HG02973 (cell line): ENCODE results near the gene KIAA0513.
A peak's percentile ranks its signal among the peaks of the same experiment; 100 is the strongest.
"Not testable (repeated sequence)": the region's sequence is repeated elsewhere in the genome, so short reads cannot be mapped to it uniquely, and the experiment has no call there.

ENCODE experiments used
- ATAC-seq: cut with Tn5 transposase; IDR thresholded peaks from one replicate; pipeline ENCODE4 v1.9.1; 2021; ENCODE audit warnings: moderate library complexity; ENCODE audit not compliant: unreplicated experiment

Gene KIAA0513

DNA sequence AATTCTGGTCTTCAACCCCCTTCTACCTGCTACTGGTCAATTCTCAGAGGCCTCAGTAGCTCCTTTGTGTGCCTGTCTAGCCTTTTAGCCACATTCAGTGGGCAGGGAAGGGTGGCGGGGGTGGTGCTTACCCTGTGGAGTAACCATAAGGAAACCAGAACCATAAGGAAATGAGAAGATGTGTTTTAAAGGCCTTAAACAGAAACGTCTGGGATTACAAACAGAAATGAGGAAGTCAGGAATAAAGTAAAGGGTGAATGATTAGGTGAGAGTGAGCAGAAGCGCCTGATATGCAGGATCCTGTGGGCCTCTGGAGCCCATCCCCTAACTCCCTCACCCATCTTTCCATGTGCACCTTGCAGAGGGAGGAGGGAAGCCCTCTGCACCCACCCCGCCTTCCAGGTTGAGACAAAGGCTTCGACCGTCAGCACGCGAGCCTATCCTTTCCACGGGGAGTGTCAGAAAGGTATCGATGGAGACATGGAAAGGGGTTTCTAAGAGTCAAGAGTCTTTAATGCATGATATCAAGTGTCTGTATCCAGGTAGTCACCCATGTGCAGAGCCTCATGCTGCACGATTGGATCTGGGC, 20.4 kb downstream of the KIAA0513 start:
- ATAC-seq, result no peak

DNA sequence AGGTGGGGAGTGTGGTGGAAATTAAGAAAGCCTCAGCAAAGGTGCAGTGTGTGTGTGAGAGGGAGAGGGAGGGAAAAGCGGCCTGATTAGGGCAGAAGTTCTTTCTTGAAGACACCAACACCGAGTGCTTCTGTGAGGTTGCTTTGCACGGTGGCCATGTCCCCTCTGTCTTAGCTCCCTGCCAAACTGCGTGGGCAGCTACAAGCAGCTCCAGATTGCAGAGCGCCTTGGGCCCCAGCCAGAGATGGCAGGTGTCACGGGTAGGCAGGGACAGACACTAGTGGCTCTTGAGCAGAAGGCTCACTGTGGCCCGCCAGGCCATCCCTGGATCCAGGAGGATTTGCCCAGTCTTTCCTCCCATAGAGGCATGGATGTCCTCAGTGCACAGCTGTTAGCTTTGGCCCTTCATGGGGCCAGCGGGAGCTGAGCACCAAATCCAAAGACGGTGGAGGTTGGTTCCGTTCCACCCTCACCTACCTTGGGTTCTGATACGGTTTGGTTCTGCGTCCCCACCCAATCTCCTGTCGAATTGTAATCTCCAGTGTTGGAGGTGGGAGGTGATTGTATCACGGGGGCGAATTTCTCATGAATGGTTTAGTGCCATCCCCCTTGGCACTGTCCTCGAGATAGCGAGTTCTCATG, 21.4 kb downstream of the KIAA0513 start:
- ATAC-seq, result no peak

DNA sequence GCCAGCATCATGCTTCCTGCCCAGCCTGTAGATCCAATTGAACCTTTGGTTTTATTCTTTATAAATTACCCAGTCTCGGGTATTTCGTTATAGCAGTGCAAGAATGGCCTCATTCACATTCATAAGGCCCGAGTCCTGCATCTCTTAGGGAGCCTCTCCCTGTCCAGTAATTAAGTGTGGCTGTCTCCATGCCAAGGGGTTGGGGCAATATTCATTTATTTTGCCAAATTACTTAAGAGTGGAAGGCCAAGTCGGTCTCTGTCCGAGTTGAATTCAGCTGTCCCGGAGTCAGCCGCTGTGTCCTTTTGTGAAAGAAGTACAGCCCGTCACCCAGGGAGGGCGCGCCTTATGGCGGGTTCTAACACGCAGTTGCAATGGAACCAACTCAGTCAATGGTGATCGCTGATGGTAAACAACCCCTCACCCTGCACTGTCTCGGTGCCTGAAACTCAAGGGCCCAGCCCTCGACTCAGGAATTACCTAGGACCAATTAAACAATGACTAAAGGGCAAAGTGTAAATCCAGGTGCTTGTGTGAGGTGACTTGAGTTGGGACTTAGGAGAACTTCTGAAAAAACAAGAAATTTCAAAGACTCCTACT, 22.2 kb downstream of the KIAA0513 start:
- no peak for ATAC-seq

DNA sequence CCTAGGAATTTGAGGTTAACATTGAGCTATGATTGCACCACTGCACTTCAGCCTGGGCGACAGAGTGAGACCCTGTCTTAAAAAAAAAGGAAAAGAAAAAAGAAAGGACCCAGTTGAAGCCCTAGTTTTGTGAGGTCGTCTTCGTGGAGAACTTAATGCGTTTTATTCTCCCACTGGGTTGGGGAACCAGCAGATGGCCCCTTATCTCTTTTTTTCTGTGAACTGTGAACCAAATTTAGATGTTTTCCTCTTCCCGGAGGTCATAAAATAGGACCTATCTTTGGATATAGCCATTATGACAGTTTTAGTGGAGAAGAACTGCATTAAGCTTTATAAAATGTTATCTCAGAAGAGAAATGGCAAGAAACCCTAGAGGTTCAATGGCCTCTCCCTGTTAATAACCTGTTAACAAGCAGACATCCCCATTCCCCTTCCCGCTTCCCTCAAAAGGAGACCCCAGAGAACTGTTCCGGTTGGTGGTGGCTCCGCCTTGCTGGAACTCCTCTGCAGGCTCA, 23.5 kb downstream of the KIAA0513 start:
- no peak for ATAC-seq

DNA sequence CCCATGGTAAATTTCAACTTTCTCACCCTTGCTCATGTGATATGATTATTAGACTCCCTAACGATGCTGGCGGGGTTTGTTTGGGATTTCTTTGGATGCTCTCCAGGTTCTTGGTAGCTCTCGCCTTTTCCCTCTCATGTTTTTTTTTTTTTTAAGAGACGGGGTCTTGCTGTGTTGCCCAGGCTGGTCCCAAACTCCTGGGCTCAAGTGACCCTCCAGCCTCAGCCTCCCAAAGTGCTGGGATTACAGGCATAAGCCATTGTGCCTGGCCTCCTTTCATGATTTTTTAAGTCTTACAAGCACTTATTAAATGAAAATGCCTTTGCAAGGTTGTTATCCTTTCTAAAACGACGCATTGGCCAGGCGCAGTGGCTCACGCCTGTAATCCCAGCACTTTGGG, 24.1 kb downstream of the KIAA0513 start:
- ATAC-seq, result no peak

DNA sequence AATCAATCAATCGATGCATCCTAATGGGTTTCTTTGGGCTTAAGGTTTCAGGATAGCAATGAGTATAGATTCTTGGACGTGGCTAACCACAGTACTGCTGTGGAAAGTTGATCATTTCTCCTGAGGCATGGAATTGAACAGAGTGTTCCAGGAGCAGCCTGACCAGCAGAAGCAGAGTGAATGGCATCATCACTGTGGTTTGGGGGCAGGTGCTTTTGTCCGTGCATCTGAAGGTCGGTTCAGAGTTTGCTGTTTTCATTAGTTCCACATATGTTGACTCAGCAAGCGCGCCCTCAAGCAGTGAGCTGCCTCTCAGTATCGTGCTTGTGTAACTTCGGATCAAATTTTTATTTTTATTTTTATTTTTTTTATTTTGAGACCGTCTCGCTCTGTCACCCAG, 24.9 kb downstream of the KIAA0513 start:
- no peak for ATAC-seq

DNA sequence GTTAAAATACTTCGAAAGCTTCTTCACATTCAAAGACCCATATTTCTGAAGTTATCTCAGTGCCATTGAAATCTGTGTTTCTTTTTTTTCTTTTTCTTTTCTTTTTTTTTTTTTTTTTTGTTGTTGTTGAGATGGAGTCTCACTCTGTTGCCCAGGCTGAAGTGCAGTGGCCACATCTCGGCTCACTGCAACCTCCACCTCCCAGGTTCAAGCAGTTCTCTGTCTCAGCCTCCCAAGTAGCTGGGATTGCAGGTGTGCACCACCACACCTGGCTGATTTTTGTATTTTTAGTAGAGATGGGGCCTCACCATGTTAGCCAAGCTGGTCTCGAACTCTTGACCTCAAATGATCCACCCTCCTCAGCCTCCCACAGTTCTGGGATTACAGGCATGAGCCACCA, 26.7 kb downstream of the KIAA0513 start:
- not testable (repeated sequence) for ATAC-seq

DNA sequence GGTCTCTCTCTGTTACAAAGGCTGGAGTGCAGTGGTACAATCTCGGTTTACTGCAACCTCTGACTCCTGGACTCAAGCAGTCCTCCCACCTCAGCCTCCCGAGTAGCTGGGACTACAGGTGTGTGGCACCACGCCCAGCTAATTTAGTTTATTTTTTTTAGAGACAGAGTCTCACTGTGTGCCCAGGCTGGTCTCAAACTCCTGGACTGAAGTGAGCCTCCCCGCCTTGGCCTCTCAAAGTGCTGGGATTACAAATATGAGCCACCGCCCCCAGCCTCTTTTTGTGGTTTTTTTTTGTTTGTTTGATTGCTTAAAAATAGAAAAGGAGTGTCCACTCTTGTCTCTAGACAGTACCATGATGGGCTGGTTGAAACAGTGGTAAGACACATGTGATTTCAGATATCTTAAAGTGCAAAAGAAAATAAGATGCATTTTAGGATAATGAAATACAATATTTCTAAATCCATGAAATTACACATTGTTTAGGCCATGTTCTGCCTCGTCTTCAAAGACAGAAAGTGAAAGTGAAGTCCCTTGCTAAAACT, 27.4 kb downstream of the KIAA0513 start:
- no peak for ATAC-seq

DNA sequence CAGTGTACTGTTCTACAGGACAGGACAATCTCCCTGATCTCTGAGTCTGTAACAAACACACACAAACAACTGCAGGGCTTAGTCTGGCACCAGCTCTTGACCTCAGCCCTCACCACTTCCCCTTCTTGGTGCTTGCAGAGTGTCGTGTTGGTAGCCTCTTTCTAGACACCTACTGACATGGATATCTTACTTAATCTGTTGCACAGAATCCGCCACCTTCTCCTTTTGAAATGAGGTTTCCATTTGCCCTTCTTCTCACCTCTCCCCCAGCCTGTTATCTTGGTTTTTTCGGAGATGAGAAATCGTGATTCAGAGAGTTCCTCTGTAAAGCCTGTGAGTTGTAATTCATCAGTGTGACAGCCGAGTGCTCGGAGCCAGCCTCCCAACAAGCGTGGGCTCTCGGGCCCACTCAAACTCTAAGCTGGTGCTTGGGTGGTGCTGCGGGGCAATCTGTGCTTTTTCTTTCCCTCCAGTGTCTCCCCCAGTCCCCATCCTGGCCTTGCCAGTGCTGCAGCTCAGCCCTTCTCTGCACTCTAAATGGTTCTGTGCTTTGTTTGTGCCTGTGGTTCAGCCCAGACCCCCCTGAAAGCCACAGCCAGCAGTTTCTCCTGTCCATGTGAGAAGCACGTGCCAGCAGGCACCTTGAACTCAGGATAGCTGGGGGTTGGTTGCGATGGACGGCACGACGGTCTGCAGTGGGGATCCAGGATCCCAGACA, 28.1 kb downstream of the KIAA0513 start:
- peak; percentile 88 for ATAC-seq

DNA sequence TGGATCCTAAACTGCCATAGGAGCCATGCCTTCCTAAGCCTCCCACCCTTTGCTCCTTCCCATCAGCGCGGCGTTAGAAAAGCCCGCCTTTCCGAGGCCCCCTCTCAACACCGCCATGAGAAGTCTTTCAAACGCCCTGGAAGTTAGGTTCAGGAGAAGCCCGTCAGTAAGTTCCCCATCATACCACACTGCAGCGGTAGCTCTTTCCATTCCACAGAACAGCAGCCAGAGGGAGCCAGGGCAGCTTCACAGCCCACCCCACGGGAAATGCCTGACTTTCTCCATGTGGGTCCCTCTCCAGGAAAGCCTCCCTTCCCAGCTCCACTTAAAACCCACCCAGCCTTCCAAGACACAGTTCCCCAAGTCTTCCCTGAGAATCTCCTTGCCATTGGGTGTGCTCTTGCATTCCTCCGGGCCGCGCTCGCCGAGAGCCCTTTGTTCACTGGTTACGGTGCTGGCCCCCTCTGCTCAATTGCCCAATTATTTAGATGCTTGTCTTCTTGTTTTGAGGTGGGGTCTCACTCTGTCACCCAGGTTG, 28.7 kb downstream of the KIAA0513 start:
- ATAC-seq, result no peak

DNA sequence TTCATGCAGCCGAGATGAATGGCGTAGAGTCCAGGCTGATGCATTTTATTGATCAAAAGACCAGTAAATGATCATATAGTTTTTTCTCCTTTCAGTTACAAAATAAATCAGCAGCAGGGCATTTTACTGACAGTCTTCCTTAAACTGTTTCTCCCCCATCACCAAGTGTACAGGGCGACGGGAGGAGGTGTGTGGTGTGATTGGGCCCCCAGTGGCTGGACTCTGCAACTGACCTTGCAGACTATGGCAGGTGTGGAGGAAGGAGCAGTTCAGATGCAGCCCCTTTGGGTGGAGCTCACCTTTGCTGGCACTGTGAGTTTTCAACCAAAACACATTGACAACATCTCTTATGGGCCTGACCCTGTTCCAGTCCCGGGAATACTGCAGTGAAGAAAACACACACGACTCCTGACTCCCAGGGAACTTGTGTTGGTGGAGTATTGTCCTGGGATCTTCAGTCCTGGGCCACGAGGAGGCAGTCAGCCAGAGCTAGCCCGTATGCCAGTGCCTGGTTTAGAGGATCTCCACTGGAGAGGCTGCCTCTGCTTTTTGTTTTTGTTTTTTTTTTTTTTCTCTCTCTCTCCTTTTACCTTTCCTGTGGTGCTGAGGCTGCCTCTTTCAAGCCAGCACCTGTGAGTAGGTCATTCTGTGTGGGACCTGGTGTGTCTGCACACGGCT, 29.8 kb downstream of the KIAA0513 start:
- no peak for ATAC-seq

DNA sequence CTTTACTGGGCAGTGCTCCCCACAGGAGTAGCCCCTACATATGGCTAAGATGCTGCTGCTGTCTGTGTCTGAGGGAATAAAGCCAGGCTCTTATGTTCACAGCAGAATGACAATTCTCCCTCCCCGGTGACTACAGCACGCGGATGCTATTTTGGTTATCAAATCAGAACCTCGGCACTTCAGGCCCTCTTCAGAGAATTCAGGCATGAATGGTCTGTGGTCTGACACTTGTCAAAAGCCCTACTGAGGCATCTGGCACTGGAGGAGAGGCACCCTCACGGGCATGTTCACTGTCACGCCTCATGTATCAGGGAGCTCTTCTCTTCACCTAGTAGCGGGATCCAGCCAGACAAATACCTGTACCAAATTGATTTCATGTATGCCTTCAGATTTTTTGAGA, 30.4 kb downstream of the KIAA0513 start:
- no peak for ATAC-seq

DNA sequence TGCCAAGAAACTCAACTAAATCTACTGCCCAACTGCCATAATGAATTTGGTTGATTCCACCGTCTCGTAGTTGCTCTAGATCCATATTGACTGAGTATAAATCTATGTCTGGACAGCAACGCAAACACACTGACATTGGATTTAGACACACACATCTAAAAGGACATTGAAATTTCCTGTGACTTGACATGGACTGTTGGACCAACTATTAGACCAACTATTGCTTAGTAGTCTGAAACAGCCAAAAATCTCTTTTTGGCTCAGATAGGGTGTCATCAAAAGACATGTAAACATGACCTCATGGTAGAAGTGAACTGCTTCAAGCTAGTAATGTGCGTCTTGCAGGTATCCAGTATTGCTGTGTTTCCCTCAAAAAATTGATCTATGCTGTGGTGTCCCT, 31.3 kb downstream of the KIAA0513 start:
- ATAC-seq, result no peak

DNA sequence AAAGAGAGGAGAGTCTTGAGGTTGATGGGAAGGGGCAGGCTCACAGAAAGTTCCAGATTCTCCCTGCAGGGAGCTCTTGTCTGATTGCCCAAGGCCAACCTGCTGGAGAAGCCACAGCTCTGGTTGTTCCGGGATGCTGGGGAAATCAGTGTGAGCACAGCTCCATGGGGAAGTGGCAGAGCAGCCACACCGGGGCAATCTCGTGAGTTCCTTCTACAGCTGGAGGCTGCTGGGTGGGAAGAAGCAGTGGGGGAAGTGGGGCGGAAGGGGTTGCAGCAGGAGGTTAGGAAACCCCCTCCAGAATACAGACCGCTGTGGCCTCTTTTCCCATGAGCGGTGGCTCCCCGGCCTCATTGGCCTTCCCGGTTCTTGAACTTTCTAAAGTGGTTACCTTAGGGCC, 34.0 kb downstream of the KIAA0513 start:
- no peak for ATAC-seq

DNA sequence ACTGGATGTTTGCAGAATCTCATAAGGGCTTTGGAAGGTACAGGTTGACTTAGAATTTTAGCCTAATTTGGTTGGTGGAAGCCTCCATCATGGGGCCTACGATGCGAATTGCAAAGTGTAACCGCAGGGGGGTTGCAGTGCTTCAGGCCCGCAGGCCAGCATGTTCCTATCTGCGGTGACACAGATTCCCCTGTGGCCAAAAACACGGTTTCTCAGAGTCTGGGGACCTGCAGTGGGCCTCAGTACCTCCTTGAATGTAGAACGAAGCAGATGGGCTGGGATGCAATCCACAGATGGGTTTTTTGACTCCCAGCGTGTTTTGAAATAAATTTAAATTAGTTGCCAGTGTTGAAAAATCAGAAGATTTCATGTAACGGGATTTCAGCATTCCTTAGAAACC, 34.7 kb downstream of the KIAA0513 start:
- ATAC-seq, result no peak

DNA sequence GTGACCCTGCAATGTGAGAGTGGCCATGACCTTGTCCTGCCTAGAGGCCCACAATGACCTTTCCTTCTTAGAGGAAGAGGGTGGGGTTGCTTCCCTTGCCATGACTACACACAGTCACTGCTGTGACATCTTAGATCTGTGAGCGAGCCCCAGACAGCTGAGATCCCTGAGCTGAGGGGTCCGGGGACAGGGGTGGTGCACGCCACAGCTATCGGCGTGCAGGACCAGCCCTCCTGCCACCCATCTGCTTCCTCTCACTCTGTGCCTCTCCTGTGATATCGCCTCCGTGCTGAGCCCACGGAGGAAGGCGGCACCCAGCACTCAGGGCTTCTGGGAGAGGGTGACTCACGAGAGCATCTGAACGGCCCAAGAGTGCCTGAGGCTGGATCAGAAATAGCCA, 35.2 kb downstream of the KIAA0513 start:
- no peak for ATAC-seq

DNA sequence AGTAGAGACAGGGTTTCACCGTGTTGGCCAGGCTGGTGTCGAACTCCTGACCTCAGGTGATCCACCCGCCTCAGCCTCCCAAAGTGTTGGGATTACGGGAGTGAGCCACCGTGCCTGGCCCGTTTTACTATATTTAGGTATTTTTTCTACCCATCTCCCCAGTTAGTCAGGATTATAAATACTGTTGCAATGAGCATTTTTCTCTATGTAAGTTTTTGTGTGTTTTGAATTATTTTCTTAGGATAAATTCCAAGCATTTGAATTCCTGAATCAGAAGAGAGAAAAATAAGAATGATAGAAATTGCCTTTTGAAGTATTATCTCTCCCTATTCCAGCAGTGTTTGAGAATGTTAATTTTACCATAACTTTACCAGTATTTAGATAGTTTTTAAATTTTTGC, 36.6 kb downstream of the KIAA0513 start:
- ATAC-seq, result no peak

DNA sequence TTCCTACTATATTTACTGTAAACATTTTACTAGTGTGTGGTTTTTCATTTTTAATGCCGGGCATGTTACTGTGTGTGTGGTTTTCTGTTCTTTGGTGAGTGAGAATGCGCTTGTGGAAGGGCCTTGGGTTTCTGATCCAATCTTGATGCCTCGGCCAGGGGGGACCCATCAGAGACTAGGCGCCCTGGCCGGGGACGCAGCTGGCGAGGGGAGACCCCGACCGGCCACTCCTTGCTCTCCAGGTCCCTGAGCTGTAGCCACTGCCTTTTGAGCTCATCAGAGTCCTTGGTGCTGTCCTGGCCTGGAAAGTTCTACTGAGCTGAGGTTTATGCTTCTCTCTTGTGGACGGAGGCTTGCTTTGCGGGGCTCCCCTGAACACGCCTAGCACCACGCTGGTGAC, 37.5 kb downstream of the KIAA0513 start:
- no peak for ATAC-seq

DNA sequence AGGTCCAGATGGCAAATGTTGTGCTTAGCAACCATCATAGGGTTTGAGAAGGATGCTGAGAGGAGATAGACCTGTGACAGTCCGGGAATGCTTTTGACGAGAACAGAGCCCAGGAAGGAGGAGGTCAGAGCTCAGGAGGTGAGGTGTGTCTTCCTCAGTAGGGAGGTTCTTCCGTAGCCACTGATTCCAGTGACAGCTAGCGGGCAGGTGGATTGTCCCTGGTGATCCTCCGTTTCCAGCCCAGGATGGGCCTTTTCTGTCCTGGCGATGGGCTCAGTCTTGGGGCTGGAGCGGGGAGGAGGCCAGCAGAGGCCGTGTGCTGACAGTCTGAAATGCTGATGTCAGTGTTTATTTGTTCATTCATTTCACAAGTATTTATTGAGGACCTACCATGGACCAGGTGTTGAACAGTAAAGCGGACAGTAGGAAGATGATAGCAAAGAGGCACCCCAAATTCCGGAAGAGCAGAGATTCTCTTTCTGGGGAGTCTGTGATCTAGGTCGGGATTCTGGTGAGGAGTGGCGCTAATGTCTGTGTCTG, 38.8 kb downstream of the KIAA0513 start:
- no peak for ATAC-seq

DNA sequence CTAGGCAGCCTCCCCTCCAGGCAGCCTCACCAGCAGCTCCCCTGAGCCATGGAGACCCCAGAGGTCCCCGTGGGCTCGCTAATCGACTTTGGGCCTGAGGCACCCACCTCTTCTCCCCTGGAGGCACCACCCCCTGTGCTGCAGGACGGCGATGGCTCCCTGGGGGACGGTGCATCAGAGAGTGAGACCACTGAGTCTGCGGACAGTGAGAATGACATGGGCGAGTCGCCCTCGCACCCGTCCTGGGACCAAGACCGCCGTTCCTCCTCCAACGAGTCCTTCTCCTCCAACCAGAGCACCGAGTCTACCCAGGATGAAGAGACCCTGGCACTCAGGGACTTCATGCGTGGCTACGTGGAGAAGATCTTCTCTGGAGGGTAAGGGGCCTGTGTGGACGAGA, 39.4 kb downstream of the KIAA0513 start:
- no peak for ATAC-seq
